ENCODE measurements around the gene ADGRL3.
"Not testable (repeated sequence)": the region's sequence is repeated elsewhere in the genome, so short reads cannot be mapped to it uniquely, and the experiment has no call there.

Gene ADGRL3

DNA sequence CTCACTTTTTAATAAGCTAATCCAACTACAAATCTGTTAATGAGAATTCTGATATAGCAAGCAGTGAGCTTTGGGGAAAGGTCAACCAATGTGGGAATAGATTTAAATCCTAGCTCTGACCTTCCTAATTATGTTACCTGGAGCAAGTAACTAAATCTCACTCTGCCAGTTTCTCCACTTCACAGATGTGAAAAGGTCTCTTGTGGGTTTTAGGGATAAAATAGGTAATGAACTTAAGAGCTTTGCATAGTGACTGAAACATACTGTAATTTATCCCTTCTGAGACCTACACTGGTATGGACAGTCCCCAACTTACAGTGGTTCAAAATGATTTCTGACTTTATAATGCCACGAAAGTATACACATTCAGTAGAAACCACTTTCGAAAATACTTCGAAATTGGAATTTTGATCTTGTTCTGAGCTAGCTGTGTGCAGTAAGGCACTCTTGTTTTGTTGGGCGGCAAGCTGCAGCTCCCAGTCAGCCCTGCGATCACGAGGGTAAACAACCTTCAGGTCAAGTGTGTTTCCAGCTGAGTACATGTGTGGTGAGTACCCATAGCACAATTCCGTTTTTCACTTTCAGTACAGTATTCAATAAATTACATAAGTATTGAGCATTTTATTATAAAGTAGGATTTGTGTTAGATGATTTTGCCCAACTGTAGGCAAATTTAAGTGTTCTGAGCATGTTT, 93.7 kb downstream of the ADGRL3 start:
- no peak for DNase-seq

DNA sequence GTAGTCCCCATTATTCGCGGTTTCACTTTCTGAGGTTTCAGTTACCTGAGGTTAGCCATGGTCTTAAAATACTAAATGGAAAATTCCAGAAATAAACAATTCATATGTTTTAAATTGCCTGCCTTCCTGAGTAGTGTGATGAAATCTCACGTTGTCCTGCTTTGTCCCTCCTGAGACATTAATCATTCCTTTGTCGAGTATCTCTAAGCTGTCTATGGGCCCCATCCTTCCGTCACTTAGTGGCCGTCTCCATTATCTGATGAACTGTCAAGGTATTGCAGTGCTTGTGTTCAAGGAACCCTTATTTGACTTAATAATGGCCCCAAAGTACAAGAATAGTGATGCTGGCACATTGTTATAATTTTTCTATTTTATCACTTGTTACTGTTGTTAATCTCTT, 94.8 kb downstream of the ADGRL3 start:
- no peak for DNase-seq

DNA sequence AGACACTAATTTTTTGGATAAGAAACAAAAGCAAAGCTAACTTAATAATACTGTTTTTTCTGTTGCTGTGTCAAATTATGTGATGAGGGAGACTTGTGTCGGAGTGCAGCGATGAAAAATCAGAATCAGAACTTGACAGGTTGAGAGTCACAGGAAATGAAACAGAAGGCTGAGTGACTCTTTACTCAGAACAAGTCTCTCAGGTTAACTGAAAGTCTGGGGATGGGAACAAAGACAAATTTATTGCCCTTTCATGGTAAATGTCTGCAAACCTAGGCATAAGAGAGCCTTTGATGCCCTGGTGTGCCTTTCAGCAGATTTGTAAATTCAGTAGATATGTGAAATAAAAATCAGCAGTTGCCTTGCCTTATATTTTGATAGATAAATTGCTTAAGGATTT, 96.0 kb downstream of the ADGRL3 start:
- no peak for DNase-seq

DNA sequence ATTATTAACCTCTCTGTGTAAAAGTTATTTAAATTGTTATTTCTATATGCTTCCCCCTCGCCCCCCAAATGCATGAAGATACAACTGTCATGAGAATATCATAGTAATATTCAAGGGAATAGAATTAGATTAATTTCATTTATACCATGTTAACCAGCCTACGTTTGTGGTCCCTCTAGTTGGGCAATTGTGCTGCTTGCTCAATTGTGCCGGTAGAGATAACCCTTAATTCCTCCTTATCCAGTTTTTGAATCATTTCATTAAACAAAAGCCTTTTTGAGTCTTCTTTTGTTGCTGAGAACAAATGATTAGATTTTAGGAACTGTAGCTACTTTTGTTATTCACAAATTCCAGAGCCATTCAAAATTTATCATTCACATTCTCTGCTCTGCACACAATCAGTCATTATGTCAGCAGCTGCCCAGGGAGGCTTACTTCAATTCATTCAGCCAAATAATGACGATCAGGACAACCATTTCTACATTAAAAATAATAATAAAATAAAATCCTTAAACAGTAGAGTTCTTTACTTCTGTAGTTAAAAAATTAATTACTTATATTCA, 98.1 kb downstream of the ADGRL3 start:
- DNase-seq, result peak; percentile 28

DNA sequence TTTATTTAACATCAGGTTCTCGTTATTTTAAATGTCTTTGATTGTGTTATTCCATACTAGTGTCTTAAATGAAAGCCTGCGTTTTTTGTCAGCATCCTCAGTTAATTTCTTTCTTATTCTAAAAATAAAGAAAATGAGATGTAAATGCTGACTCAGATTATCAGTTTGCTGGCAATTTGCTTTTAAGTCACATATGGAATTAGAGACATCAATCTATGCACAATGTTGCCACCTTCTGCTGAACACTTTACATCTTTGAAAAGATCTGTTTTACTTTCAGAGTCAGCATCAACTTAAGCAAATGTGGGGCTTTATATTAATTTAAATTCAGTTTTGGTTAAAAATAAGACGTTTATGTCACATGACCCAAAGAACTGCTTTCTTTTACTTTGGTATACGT, 99.2 kb downstream of the ADGRL3 start:
- no peak for DNase-seq

DNA sequence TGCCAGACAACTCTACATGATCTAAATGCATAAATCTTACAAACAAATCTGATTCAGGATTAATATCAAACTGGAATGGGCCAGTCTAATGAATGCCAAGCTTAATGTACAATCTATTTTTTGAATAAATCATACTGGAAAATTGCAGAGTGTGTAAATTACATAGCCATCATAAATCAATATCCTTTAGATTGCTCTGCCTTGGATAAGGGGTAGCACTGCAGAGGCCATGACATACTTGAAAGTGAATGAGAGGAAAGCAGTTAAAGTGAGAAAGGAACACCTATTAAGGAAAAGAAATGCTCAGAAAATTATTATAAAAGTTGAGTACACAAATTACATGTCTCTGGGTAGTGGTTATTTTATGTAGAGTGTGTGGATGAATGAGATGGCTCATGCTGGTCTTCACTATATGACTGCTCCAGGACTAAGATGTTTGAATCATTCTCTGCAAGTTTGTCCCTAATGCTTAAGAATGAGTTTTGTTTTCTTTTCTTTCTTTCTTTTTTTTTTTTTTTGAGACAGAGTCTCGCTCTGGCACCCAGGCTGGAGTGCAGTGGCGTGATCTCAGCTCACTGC, 100.2 kb downstream of the ADGRL3 start:
- no peak for DNase-seq

DNA sequence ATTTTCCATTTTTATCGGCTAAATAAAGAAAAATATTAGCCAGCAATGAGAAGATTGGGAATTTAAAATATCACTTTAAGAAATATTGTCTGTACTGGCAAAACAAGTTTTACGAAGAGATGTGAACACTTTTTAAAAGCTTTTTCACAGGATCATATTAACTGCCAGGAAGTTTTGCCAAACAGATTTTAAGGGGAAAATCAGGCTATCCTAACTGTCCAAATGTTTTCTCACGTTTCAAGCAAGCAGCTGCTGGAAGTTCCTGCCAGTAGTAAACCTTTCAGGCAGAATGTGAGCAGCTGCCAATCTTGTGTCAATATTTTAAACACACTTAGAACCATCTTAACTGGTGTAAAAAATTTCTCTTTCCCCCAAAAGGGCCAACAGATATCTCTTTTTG, 101.1 kb downstream of the ADGRL3 start:
- no peak for DNase-seq

DNA sequence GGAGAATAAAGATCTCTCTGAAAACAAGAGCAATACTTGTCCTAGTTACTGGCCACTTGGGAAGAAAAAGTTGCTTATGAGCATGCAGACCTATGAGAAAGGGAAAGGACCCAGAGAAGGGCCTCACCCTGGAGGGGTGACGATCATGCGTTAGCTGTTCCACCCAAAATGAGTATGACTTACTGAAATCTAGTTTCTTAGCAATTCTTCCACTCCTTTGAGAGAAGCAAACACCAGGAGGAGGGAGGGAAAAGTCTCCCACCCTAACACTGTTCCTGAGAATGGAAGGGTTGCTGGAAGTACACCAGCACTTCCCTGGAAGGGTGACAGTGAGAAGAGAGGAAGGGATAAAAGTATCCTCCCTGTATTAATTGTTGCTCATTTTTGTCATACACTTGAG, 107.9 kb downstream of the ADGRL3 start:
- no peak for DNase-seq

DNA sequence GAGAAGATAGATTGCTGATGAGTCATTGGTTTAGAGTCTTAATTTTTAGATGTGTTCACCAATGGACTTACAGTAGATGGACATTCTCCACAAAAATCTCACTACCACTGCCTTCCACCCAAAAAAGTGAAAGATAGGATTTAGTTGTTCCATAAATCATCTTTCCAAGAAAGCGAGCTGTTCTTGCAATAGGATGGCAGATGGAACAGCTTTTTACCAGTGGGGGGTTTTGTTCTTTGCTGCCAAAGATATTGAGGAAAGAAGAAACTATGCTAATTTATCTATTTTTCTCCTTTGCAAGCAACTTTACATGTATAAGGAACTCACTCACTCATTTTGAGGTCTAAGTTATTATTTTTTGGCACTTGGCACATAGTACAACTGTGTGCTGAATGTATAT, 109.5 kb downstream of the ADGRL3 start:
- no peak for DNase-seq

DNA sequence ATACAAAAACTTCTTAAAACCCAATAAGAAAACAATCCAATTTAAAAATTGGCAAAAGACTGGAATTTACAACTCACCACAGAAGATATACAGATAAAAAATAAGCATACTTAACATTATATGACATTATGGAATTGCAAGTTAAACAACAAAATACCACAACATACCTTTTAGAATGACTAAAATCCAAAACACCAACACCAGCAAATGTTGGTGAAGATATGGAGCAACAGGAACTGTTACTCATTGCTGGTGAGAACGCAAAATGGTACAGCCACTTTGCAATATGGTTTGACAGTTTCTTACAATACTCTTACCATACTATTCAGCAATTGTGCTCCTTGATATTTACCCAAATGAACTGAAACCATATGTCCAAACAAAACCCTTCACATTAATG, 112.4 kb downstream of the ADGRL3 start:
- no peak for DNase-seq

DNA sequence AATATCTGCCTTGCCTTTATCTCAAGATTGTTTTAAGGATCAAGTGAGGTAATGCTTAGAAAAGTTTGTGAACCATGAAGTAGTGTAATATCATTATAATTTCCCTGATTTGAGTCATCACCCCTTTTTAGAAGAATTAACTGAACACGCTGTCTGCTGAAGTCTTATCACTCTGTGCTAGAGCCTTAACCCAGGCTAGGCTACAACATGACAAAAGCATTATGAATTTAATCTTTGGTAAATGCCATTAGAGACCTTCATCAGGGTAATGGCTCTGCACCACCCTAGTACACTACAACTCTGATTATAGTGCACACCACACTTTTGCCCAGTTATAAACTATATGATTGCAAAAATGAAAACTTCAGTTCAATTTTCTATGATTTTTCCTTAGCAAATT, 118.3 kb downstream of the ADGRL3 start:
- DNase-seq, result no peak

DNA sequence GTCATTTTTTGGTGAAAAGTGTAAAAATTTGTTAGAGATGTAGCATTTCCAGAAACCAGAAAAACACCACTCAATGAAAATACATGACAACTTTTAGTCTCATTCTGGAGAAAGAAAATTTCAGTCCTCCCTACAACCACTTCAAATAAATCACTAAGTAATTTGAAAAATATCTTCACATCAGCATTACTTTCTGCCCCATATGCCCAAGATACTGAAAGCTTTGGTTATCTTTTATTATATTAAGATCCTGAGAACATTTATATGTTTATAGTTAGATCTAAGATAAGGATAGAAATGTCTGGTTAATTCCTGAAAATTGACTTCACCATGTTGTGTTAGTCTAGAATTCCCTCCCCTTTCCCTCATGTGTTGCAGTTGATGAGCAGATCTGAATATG, 119.0 kb downstream of the ADGRL3 start:
- DNase-seq, result no peak

DNA sequence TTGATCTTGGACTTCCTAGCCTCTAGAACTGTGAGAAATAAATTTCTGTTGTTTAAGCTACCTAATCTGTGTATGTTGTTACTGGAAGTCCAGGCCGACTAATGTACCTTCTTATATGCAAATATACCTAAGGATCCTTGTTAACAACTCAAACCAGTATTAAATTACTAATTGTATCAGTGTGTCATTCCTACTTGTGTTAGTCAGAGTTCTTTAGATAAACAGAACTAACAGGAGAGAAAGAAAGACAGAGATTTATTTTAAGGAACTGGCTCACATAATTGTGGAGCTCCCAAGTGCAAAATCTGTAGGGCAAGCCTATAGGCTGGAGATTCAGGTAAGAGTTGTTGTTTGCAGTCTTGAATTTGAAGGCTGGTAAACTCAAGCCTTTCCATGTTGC, 120.0 kb downstream of the ADGRL3 start:
- DNase-seq, result no peak

DNA sequence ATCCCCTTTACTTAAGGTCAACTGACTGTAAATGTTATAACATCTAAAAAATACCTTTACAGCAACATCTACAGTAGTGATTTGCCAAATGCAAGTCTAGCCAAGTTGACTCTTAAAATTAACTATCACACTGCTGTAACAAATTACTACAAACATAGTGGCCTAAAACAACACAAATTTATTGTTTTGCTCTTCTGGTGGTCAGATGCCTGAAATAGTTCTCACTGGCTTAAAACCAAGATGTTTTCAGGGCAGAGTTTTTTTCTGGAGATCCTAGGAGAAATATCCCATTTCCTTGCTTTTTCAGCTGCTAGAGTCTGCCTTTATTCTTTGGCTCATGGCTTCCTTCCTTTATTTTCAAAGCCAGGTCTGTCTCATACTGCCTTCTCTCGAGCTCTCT, 120.5 kb downstream of the ADGRL3 start:
- no peak for DNase-seq

DNA sequence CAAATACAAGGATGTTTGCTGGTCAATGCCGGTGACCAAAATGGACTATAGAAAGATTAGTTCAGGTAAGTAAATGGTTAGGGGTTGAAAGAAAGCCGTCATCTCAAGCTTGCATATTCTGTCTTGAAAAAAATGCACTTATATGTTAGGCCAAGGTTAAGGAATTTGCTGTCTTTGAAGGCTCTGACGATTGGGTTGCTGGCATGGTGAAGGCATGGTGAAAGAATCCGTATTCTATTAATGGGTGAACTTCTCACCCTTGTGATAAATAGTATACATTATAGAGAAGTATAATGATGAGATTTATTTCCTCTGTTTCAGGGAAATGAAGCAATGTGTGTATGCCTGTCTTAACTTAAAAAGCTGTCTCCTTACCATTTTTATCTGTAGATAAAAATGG, 132.6 kb downstream of the ADGRL3 start:
- DNase-seq, result no peak

DNA sequence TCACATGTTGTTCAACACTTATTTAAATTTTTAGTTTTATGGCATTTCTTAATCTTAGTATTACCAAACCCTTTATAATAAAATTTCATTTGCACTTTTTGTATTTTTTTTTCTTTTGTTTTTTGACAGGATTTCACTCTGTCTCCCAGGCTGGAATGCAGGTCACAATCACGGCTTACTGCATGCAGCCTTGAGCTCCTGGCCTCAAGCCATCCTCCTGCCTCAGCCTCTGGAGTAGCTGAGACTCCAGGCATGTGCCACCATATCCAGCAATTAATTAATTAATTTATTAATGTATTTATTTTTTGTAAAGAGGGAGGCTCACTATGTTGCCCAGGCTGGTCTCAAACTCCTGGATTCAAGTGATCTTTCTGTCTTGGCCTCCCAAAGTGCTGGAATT, 133.4 kb downstream of the ADGRL3 start:
- no peak for DNase-seq

DNA sequence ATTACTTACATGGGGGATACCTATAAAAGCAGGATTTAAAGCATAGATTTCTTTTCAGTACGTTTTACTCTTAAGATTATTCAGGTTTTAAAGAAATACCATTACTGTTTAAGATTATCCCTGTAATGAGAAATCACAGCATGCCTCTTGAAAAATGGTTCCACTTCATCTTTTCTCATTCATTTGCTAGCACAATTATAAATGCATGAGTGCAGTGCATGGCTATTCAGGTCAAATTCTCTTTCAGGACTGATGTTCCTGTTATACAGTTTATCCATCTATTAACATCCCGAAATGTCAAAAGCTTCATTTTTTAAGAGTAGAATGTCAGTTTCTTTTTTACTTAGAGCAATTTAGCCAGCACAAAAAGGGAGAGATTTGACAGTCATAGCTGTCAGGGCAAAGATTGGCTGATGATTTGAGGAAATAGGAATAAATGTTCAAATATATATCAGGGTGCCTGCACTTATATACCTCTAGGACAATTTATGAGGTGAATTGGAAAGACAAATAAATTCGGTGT, 135.2 kb downstream of the ADGRL3 start:
- no peak for DNase-seq

DNA sequence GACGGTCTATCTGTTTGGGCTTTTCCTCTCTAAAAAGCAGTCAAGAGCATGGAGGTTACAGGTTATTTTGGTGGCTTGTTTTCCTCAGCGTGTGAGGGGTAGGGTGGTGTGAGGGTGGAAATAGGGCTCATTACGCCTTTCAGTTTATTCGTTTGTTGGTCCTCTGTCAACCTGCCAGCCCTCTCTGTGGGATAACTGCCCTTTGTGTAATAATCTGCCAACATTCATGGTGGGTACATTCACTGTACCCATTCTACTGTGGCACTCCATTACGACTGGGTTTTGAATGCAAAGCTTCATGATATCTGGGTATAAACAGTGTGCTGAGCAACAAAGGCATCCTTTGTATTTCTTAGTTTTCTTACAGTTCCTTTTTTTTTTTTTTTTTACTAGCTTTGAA, 136.4 kb downstream of the ADGRL3 start:
- DNase-seq, result no peak

DNA sequence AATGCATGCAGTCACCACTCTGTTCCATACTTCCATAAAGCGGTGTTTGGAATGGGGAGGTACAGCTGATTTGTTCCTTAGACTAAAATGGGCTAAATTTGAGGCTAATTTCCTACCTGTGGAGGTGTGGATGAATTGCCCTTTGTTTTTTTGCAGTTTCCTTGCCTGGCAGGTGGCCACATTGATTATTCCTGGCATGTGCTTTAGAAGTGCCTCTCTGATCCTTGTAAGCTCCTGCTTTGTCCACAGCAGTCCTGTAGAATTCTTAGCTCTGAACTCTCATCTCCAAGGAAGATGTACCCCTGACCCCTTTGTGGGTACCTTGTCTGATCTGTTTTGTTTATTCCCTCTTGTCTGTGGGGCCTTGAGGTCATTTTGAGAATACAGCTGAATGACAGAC, 136.8 kb downstream of the ADGRL3 start:
- DNase-seq, result no peak

DNA sequence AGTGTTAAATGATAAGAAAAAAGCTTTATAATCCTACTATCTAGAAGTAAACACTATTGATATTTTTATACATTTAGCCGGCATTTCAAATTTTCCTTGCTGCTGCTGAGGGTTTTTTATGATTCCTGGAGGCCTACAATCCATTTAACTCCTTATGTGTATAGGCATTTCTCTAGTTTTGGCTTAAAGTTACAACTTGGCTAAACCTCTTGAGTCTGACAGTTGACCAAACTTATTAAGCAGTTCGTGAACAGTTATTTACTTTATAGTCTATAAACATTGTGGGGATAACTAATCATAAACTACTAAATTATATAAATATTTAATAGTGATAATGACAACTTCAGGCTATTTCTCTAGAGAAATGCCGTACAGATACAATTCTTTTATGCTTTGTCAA, 141.9 kb downstream of the ADGRL3 start:
- DNase-seq, result no peak

DNA sequence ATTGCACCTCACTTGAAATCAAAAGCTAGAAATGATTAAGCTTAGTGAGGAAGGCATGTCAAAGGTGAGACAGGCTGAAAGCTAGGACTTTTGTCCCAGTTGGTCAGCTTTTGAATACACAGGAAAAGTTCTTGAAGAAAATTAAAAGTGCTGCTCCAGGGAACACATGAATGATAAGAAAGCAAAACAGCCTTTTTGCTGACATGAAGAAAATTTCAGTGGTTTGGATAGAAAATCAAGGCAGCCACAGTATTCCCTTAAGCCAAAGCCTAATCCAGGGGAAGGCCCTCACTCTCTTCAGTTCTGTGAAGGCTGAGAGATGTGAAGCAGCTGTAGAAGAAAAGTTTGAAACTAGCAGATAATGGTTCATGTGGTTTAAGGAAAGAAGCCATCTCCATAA, 150.8 kb downstream of the ADGRL3 start:
- DNase-seq, result no peak

DNA sequence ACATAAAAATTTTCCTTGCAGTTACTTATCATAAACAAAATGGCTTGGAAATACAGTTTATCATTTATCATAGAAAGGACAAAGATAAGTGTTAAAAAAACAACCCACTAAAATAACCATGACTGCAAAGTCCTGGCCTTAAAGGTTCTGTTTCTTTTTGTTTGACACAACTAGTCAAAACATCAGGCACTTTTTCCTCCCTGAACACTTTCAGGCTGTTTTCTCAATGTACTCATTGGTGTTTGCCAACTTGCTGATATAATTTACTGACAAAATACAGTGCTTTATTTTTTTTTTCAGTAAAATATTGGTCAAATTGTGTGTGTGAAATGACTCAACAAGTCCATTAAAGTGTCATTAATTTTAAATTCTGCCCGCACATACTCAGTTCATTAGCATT, 156.6 kb downstream of the ADGRL3 start:
- no peak for DNase-seq

DNA sequence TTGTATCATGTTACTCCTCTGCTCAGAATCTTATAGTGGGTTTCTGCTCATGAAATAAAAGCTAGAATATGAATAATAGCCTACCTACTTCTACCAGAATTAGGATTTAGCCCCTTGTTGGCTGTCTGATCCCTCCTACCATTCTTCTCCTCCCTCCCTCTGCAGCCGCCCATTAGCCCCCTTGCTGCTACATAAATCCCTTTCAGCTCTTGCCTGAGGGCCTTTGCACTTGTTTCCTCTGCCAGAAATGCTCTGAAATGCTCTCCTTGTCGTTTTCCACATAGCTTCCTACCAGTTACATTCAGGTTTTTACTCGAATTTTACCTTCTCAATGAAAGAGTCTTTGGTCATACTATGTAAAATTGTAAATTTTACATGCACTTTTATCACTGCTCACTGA, 159.2 kb downstream of the ADGRL3 start:
- no peak for DNase-seq

DNA sequence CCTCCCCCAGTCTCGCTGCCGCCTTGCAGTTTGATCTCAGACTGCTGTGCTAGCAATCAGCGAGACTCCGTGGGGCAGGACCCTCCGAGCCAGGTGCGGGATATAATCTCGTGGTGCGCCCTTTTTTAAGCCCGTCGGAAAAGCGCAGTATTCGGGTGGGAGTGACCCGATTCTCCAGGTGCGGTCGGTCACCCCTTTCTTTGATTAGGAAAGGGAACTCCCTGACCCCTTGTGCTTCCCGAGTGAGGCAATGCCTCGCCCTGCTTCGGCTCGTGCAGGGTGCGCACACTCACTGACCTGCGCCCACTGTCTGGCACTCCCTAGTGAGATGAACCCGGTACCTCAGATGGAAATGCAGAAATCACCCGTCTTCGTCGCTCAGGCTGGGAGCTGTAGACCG, 172.7 kb downstream of the ADGRL3 start:
- DNase-seq, result not testable (repeated sequence)
